CD4-positive, alpha-beta T cell treated with Interleukin-17A for 4 hours (primary cell): ENCODE measurements around the gene SRD5A2.
"Not testable (repeated sequence)": the region's sequence is repeated elsewhere in the genome, so short reads cannot be mapped to it uniquely, and the experiment has no call there.

Experiments
- DNase-seq: peaks from one replicate; pipeline ENCODE4 v3.0.0-alpha.2; 2020; ENCODE audit warnings: mixed read lengths

SRD5A2 gene

GRCh38 chr2:31531101-31531500 lies 49.6 kb downstream of the SRD5A2 start:
- no peak for DNase-seq

- DNase-seq, result no peak
Observed at GRCh38 chr2:31529256-31529655, 51.5 kb downstream of the SRD5A2 start.

DNA sequence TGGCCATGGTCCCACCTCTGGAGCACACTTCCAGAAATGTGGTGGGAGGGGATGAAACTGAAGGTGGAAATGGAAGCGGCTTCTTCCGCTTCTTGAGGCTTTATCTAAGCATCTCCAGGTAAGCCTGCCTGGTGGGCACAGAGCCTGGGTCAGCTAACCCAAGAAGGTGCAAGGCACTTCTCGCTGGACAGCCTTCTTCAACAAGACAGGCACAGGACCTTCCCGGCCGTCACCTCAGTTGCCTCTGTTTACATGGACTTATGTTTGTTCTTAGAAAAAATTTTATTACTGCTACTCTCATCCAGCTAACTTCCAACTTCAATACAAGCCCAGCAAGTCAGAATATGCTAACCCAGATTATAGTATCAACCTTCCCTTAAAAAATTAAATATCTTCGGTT lies 51.9 kb downstream of the SRD5A2 start:
- DNase-seq, result no peak

DNA sequence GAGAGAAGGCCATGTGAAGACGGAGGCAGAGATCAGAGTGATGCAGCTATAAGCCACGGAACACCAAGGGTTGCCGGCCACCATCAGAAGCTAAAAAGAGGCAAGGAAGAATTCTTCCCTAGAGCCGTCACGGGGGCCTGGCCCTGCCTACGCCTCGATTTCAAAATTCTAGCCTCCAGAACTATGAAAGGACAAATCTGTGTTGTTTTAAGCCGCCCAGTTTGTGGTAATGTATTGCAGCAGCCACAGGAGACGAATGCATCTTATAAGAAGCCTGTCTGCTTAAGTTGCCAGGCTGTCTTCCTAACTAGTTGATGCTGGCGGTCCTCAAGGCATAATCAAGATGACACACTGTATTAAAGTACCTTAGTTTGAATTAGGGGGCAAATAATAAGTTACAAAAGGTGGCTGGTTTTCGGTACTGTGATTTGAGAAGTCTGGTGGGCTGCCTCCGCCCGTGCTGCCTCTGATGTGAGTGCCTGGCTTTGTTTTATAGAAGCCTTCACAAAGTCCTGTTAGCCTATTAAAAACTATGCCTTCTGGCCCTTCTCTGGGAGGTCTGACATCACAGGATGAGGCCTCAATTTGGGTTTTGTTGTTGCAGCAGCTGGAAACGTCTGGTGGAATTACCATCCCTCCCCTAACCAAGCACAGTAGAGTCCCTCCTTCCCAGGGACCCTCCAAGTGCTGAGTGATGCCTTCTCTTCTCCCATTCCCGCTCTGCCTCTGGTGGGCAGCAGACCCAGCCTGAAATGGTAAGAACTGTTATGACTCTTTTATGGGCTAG lies 53.6 kb downstream of the SRD5A2 start:
- no peak for DNase-seq

DNA sequence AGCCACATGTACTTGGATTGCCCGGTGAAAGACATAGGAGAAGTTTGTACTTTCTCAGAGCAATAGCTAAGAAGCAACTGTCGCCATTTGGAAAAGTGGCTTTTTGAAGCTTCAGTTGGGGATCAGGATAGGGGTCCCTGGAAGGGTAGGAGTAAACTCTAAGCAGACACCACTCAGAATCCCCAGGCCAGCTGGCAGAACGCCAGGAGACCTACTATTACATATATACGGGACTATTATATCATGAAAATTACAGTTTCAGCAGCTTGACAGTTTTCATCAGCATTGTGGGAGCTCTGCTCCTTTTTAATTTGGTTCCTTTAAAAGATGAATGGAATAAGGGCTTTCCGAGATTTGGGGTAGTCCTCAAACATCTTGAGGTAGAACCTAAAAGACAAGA lies 54.9 kb downstream of the SRD5A2 start:
- DNase-seq, result no peak

DNA sequence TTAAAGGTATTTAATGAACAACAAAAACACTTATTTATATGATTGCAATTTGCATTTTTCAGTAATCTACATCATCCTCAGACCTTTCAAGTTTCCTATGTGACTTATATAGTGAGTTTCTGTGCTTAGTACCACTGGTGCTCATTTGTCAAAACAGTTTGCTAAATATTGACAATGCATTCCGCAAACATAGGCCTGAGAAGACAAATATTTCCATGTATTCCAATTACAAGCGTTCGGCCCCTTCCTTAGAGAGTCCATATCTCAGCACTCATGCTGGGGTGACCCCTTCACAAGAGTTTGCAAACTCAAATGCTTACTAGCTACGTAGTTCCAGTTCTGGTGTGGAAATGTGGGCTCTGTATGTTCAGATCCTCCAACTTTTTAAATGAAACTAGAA lies 56.1 kb downstream of the SRD5A2 start:
- no peak for DNase-seq

DNA sequence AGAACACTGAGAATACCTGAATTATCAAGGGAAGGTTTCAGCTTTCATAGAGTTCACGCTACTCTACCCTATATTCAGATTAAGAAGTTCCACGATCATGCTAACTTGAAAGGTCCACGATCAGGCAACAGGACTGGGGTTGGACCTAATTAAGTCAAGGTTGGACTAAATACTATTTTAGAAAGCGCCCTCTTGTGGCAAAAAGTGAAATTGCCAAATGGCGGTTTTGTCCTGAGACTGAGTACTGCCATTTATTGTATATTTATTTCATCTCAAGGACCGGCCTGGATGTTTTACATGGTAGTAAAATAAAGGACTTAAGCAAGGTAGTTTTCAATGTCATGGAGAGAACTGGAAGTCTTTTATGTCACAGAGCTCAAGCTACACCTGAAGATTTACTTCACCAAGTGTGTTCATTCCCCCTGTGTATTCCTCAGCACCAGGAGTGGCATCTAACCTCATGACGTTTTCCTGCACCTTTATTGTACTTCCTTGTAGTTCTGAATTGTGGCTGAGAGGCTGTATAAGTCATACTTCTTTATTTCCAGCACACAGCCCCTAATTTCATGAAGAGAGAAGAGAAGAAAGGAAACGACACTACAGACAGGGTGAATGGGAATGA lies 56.8 kb downstream of the SRD5A2 start:
- DNase-seq, result peak; percentile 52

DNA sequence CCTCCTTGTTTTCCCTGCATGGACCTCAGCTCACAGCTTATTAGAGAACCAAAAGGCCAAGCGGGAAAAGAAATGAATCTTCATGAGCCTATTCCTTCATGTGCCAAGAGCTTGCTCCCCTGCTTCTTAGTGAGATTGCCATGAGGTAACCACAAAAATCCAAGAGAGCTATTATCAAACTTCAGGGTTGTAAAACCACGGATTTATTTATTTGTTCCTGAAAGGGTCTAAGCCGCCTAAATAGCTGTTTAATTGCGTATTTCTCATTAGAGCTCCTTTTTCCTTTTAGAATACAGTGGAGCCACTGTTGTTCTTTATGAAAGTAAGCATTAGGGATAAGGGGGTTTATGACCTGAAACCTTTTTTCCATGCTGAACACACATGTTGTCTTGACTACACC lies 58.0 kb downstream of the SRD5A2 start:
- no peak for DNase-seq

DNA sequence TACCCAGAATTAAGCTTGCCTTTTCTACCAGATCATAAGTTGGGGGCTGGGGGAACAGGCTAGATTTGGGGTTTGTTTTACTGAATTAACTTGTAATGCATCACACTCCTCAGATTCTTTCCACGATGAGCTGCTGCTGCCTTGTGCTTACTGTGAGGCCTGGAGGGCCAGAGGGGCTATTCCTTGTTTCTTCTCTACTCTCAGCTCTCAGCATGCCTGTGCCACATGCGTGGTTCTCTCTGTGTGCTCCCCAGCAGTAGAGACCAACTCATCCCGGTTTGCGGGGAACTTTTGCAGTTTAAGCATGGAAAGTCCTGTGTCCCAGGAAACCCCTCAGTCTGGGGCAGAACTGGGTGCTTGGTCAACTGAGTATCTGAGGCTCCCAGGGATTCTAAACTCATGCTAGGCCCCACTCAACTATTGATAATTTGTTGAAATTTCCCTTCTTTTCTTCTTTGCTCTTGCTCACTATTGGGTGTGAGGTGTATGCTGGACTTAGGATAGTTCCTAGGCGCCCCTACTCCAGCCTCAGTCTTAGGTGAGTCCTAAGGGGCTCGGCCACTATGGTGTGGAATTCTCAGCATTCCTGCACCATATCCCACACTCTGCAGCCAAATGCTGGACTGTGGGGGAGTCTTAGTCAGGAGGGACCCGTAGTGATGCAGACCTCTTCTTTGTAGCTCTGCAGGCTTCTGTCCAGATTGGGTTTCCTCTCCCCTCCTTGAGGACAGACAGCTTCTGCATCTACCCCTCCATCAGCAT lies 63.1 kb downstream of the SRD5A2 start:
- DNase-seq, result no peak

- DNase-seq, result no peak
Observed at GRCh38 chr2:31515586-31515985, 65.2 kb downstream of the SRD5A2 start.

GRCh38 chr2:31513553-31513952 lies 67.2 kb downstream of the SRD5A2 start:
- no peak for DNase-seq

DNA sequence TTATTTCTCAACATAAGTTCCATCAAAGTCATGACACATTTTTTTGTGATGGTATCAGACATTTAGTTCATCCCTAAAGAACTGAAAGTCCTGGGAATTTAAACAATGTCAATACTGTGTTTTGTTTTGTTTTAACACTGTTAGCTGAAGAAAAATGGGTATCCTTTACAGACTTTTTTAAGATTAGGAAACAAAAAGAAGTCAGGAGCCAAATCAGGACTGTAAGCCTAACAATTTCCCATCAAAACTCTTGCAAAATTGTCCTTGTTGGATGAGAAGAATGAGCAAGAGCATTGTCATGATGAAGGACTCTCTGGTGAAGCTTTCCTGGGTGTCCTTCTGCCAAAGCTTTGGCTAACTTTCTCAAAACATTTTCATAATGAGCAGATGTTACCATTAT lies 69.4 kb downstream of the SRD5A2 start:
- DNase-seq, result no peak

DNA sequence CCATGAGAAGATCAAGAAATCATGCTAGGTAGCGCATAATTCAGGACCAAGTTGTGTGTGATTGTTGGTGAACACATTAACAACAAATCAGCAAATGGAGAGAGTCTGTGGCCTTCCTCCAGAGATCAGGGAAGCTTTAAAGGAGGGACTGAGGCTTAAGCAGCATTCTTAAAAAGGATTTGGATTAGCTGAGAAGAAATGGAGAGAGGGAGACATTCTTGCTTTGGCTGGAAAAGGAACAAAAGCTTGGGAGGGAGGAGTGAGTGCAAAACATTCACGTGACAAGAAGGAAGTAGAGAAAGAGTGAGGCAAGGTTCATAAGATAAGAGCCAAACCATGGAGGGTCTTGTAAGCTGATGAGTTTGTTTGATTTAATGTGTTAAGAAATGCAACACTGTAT lies 75.6 kb downstream of the SRD5A2 start:
- DNase-seq, result no peak

GRCh38 chr2:31504311-31504710 lies 76.4 kb downstream of the SRD5A2 start:
- no peak for DNase-seq

DNA sequence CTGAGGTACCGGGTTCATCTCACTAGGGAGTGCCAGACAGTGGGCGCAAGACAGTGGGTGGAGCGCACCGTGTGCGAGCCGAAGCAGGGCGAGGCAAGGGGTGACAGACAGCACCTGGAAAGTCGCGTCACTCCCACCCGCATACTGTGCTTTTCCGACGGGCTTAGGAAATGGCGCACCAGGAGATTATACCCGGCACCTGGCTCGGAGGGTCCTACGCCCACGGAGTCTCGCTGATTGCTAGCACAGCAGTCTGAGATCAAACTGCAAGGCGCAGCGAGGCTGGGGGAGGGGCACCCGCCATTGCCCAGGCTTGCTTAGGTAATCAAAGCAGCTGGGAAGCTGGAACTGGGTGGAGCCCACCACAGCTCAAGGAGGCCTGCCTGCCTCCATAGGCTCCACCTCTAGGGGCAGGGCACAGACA lies 84.3 kb downstream of the SRD5A2 start:
- DNase-seq, result not testable (repeated sequence)

GRCh38 chr2:31489339-31489738 lies 91.4 kb downstream of the SRD5A2 start:
- DNase-seq, result not testable (repeated sequence)

GRCh38 chr2:31483246-31483645 lies 97.5 kb downstream of the SRD5A2 start:
- DNase-seq, result no peak

DNA sequence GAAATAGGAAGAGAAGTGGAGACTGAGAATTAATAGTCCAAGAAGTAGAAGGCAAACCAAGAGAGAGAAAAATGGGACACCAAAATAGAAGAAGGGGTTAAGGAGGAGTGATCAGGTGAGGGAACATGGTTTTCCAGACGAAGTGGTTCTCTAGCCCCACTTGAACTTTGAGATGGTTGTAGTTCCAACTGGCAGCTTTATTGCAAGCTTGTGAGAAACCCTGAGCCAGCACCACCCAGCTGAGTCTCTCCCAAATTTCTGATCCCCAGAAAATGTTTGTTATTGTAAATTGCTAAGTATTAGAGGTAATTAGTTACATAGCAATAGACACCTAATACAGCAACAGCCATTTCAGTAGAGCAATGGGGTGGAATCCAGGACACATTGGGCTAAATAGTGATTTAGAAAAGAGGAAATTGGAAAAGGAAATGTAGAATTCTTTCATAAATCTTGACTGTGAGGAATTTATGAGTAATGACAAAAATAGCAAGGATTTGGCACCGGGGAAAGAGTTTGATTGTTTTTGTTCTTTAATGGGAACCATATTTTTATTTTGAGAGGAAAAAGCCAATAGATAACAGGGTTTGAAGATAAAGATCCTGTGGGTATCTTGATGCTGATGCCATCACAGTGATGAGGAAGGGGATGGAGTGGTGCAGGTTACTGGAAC lies 104.1 kb downstream of the SRD5A2 start:
- DNase-seq, result no peak

DNA sequence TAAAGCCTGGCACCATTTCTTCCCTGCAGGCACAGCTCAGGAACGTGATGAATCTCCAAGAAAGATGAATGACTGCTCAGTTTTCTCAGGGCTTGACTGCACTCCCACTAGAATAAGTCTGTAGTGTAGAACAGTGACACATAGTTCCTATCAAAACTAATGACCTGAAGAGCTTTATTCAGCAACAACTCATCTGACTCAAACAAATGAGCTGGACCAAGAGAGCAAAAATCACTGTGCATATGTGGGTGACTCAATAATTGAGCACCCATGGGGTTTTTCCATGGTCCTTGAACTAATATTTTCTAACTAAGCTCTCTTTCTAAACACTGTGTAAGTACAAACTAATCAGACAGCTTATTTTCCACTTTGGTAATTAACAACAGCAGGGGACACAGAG lies 105.0 kb downstream of the SRD5A2 start:
- no peak for DNase-seq

- DNase-seq, result no peak
Observed at GRCh38 chr2:31474296-31474695, 106.4 kb downstream of the SRD5A2 start.
